Suppressor macrophage treated with lipopolysaccharide for 4 hours (primary cell): ENCODE results near the gene KDM1A.

Experiments
- DNase-seq: peaks from one replicate; pipeline ENCODE4 v3.0.0-alpha.2; 2020

KDM1A gene

DNA sequence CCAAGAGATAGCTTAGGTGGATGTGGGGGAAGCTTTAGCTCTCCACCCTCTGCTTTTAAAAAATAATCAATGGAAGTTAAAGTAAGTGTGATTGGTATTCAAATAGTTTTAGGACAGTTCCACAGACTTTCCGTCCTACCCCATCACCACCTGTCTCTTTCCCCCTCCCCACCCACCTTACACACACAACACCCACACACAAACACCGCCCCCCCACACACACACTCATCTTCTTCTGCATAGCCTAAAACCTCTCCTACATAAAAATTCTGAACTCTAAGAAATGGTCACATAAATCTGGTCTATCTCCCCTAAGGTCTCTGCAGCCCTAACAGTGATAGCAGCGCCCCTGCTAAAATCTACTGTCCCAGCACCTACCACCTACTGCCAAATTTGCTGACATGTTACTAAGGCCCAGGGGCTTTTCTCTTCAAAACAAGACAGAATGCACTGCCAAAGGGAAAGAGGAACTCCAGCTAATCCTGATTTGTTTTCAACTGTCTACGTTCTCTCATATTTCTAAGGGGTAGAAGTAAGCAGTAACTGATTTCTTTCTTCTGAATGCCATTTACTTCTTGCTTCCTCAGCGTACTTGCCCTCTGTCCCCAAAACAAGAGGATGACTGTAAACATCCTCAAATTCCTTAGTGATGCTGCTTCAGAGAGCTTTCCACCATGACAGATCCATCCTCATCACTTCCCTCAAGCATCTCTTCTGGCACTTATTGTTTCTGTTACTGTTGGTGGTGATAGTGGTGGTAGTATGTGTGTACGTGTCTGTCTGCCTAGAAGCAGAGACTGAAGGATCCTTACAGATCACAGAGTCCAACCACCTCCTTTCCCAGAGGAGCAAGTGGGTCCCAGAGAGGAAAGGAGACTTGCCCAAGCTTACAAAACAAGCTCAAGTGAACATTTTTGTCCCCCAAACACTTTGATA is 92.6 kb downstream of the KDM1A start:
- peak; percentile 17 for DNase-seq

DNA sequence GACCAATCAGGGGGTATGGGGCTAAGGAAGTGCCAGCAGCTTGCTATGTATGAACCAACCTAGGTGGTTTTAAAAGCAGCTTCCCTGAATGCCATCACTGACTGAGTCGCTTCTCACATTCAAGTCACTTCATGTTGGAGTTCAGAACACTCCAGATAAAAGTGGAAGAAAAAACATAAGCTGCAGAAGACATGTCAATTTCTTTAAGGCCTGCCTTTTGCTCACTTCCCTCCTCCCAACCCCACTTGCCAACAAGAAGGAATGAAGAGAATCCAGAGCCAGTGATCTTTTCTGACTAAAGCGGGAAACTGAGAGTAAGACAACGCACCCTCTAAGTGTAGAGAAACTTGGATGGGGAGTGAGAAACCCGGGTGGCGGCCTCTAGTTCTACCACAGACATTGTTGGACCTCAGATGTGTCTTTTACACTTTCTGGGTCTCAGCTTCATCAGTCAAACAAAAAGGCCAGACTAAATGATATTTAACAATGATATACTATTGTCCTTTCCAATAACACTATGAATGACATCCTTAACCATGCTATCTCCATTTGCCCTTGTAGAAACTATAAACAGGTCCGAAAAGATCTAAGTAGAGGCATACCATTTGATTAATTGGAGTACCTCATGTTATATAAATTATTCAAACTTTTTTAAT is 95.3 kb downstream of the KDM1A start:
- DNase-seq, result peak; percentile 28

DNA sequence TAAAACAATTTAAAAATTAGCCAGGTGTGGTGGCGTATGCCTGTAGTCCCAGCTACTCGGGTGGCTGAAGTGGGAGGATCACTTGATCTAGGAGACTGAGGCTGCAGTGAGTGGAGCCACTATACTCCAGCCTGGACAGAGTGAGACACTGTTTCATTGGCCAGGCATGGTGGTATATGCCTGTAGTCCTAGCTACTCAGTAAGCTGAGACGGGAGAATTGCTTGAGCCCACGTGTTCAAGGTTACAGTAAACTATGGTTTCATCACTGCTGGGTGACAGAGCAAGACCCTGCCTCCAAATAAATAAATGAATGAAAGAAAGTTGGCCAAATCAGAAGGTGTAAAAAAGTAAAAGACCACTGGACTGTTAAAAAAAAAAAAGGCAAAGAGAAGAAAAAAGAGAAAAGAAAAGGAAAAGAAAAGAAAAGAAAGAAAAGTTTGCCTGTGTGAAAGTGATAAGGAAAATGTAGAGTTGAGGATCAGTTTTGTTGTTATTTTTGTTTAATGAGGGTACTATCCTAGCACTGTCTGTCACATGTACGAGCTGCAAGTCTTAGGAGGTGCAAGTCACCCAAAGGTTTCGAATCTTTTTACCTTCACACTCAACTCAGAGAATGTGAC is 97.1 kb downstream of the KDM1A start:
- DNase-seq, result no peak

DNA sequence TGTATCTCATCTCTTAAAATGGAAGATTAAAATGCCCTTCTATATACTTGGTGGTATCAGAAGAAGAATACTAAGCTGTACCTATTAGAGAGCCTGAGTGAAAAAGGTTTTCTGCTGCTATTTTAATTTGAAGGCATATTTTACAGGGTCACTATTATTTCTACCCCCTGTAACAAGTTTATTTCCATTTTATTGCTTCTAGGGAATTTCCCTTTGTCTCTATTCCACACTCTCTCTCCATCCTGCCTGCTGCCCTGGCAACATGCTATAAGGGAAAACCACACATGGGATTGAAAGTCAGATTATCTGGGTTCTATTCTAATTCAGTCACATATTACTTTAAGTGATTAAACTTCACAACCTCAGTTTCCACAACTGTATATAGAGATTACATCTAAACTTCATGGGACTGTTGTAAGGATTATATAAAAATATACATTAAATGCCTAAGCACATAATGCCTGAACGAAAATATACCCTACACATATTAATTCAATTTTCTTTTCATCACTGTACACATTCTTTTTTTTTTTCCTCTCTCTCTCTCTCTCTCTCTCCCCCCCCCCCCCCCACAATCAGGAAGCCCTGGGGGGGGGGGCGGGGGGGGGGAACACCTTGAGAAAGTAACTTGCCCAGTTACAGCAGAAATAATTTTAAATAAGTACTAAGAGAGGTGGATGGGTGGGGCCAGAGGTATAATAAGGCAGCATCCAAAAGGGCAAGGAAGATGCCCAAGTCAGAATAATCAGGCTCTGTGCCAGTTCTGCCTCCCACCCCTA is 97.8 kb downstream of the KDM1A start:
- DNase-seq, result no peak

DNA sequence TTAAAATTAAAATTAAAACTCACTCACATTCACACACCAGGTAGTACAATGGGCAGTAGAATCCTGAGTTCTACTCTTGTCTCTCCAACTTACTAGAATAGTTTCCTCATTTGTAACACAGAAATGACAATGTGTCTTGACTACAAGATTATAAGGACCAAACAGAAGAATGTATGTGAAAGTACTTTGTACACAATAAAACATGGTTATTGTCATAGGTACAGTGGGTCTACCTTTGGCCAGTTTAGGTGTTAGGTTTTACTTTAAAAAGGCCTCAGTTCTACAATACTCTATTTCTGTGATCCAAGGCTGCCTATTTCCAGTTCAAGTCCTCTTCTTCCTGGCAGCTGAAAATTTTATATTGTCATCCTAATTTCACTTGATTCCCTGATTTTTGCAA is 99.1 kb downstream of the KDM1A start:
- no peak for DNase-seq

DNA sequence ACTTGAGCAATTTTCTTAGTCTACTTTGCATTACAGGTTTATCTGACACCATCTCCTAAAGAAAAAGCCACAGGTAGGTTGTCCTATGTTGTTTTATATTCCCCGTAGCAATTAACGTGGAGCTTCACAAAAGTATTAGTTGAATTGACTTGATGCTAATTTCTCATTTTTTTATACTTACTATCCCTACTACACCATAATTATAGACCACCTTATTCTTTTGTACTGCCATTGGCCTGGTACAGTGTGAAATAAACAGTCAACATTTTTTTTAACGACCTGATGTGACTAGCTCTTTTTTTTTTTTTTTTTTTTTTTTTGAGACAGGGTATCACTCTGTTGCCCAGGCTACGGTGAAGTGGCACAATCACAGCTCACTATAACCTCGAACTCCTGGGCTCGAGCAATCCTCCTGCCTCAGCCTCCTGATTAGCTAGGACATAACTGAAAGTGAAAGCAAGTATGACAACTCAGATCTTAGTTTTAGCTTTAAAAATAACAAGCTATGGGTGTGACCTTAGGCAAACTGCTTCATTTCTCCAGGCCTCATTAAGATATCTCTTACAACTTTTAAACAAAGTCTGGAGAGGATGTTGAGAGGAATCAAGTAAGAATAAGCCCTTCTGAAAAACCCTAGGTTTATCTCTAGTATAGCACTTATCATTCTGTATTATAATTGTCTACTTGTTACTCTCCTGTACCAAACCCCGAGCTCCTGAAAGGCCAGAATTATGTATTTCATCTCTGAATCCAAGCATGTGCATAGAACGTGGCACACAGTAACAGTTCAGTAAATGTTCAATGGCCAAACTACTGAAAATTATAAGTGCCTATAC is 99.9 kb downstream of the KDM1A start:
- DNase-seq, result peak; percentile 43

DNA sequence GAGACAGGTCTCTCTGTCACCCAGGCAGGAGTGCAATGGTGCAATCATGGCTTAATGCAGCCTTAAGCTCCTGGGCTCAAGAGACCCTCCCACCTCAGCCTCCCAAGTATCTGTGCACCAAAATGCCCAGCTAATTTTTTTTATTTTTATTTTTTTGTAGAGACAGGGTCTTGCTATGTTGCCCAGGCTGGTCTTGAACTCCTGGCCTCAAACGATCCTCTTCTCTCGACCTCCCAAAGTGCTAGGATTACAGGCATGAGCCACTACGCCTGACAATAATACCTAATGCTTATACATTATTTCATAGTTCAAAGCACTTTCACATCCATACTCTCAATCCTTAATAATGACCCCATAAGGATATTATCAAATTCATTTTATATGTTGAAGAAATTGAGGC is 101.1 kb downstream of the KDM1A start:
- DNase-seq, result no peak

DNA sequence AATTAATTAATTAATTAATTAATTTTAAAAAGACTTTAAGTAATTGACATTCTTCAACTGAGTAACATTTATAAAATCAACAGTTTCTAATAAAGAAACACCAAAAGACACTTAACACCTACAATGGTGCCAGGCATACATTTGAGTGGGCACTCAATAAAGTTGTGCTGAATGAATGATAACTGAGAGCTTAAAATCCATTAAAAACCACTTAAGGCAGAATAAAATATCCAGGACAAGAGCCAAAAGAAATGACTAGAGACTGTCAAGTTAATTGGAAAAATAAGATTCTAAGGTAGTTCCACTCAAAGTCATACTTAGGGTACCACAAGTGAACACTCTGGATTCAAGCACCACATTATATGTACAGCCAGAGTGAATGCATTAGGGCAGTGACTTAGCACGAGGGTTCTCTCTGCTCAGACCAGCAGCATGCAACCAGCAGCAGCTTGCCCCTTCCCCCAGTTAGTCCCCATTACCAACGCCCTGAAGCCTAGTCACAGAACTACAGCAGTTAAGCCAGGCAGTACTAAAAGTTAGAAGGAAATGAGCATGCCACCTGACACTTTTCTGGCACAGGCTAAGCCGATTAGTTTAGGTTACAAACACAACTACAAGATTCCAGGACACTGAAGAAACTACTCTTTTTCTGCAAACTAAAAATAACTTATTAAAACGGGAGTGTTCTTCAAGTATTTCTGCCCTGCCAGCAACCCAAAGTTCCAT is 102.9 kb downstream of the KDM1A start:
- DNase-seq, result no peak

DNA sequence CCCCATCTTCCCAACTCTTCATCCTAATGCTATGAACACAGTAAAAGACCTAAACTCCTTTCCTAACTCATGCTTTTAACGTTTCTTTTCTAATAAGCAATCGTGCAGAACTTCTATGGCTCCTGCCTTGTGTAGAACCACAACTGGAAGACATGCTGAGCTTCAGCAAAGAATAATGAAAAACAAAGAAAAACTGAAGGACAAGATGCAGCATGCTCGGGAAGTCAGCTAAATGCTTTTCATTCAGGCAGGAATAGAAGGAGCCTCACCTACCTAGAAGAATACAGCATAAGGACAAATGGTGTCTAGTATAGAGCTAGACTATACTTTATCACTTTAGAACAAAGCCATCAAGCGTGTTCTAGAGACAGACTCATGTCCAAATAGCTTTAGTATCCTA is 103.5 kb downstream of the KDM1A start:
- no peak for DNase-seq

DNA sequence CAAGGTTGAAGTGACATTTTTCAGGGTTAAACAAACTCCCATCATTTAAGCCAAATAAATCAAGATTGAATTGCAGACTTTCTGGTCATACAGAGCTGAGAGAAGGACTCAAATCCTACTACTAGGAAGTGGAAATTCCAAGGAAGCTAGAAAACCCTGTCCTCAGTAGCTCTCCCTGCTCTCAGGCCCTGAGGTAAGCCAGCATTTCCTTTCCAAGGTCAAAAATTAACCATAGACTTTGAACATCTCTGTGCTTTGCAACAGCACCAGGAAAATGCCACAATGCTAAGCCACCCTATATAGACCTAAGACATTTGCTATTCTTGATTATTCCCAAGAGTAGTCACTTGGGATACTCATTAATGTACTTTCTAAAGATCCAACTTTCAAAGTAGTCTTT is 104.3 kb downstream of the KDM1A start:
- no peak for DNase-seq

DNA sequence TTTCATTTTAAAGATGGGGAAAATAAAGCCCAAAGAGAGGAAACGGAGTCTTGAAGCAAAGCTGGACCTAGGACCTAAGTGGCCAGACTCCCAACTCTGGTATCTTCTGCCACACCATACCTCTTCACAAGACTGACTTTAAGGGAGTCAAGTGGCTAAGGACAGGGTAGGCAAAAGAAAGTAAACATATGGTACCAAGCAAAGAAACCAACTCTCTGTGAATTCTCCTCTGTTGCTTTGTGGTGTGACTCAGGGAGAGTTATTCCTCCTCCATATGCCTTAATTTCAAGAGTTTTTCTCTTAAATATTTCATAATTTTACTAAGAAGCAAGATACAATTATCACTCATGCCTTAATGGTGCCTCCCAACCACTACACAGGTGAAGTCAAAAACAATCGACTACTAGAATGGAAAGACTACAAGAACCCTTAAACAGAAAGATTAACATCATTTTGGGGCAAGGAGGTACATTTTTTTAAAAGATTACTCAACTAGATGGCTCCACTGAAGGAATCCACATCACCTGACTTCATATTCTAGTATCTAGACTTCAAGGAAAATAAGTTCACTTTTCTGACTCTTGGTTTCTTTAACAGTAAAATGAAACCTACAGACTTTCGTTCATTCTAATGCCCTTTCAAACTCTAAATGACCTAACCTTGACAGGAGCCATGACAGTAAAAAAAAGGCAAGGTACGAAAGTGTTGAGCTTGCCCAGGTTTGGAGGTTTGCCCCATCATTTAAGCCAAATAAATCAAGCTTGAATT is 105.2 kb downstream of the KDM1A start:
- DNase-seq, result no peak

DNA sequence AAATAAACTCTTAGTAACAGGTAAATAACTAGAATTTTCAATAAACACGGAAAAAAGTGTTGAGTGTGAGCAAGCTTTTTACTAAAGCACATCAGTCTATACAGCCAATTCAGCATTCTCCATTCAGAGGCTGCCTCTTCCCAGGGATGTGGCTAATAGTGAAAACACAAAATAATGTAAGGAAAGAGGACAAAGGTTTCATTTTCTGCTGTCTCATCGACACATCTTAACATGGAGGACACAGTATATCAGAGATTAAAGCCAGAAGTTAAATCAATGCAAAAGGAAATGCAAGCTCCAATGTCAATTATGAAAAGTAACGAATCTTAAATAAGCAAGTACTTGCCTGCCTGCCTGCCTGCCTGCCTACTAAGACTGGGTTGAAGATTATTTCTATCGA is 106.2 kb downstream of the KDM1A start:
- DNase-seq, result no peak

DNA sequence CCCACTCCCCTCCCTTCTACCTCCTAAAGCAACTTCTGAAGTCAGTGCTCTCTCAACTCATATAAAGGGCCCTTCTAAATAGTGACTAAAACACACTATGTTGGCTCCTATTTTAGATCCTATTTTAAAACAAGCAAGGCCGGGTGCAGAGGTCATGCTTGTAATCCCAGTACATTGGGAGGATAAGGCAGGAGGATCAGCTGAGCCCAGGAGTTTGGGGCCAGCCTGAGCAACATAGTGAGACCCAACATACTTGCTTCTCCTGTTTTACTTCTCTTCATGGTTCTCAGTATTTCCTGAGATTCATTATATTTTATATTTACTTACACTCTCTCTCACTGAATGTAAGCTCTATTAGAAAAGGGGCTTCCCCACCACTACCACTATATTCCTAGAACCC is 106.9 kb downstream of the KDM1A start:
- DNase-seq, result no peak

DNA sequence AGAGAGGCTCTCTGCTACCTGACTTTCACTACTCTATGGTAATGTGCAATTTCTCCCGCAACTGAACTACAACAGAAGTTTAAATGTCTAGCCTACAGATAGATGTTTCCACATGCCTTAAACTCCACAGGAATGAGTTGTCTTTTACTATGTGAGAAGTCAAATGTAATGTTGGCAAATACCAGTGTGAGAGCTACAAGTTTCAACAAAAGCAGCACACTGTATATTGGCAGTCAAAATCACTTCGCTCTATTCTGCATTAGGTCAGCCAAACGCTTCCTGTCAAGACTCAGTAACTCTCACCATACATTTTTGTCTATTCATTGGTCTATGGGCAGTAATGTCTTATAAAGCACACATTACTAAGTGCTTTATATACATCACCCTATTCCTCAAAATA is 107.5 kb downstream of the KDM1A start:
- no peak for DNase-seq

DNA sequence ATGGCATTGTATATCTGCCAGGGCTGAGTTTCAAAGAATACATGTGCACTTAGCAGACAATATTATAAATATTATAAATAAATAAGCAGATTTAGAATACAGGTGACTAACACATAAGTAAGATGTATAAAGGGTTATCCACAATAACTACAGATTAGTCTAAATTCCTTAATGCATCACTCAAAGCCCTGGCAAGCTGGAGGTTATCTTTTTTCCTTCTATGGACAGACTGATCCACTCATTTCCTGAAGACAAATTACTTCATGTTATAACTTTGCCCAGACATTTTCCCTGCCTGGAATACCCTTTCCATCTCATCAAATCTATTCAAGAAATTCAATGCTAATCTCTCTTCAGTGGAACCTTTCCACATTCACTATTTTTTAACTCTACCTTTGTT is 110.6 kb downstream of the KDM1A start:
- no peak for DNase-seq

DNA sequence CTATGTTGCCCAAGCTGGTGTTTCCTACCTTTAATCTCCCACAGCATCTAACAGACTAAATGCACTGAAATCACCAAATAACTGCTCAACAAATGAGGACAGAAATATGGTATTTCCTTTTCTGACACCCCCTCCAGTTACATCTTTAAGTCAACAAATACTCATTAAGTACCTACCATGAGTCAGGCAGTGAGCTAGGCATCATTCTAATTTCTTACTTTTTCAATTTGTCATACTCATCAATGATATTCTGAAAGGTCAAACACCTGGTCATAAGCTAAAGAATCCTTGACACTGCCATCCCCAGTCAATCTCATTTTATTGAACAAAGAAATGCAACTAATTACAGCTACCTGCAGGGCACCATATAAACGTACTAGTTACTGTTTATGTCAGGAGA is 112.8 kb downstream of the KDM1A start:
- DNase-seq, result no peak
